Body of pancreas (tissue), 4 donors: ENCODE measurements around the gene ADCY9.

ENCODE experiments used
- POLR2A ChIP-seq, 3 donors: fragments of 450-650 bp; IDR thresholded peaks; one replicate each; pipeline ENCODE4 v1.6.1; 2016; ENCODE audit warnings: antibody characterized with exemption in 3 of 3, mild to moderate bottlenecking in 2 of 3
- TF ChIP-seq, protein P1 (sequence below), 7 experiments: fragments of 450-650 bp in 4 of 7; fragments of 200-600 bp in 3 of 7; sonication (generic) in 3 of 7; IDR thresholded peaks; one replicate each; pipeline ENCODE4 v1.5.1; 2016 to 2019; ENCODE audit warnings: antibody characterized with exemption in 7 of 7

DNA sequence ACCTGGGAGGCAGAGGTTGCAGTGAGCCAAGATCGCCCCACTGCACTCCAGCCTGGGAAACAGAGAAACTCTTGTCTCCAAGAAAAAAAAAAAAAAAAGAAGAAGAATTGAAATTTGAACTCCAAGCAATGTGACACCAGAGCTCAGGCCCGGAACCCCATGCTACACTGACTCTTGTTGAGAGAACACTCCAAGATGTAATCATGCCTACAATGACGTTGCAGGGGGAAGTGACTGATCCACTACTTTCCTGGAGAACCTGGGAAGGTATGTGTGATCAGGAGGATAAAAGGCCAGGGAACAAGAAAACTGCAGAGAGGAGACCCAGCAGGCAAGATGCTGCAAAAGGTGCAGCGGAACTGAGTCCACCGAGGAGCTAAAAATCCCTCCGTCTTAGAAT lies 57.9 kb downstream of the ADCY9 start:
- TF ChIP-seq, protein P1, sequence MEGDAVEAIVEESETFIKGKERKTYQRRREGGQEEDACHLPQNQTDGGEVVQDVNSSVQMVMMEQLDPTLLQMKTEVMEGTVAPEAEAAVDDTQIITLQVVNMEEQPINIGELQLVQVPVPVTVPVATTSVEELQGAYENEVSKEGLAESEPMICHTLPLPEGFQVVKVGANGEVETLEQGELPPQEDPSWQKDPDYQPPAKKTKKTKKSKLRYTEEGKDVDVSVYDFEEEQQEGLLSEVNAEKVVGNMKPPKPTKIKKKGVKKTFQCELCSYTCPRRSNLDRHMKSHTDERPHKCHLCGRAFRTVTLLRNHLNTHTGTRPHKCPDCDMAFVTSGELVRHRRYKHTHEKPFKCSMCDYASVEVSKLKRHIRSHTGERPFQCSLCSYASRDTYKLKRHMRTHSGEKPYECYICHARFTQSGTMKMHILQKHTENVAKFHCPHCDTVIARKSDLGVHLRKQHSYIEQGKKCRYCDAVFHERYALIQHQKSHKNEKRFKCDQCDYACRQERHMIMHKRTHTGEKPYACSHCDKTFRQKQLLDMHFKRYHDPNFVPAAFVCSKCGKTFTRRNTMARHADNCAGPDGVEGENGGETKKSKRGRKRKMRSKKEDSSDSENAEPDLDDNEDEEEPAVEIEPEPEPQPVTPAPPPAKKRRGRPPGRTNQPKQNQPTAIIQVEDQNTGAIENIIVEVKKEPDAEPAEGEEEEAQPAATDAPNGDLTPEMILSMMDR (IDR thresholded peaks at IDR 0.05) = no peak
- no peak for TF ChIP-seq POLR2A (IDR thresholded peaks at IDR 0.05)
